ENCODE data around the gene ANKRD39.

DNA sequence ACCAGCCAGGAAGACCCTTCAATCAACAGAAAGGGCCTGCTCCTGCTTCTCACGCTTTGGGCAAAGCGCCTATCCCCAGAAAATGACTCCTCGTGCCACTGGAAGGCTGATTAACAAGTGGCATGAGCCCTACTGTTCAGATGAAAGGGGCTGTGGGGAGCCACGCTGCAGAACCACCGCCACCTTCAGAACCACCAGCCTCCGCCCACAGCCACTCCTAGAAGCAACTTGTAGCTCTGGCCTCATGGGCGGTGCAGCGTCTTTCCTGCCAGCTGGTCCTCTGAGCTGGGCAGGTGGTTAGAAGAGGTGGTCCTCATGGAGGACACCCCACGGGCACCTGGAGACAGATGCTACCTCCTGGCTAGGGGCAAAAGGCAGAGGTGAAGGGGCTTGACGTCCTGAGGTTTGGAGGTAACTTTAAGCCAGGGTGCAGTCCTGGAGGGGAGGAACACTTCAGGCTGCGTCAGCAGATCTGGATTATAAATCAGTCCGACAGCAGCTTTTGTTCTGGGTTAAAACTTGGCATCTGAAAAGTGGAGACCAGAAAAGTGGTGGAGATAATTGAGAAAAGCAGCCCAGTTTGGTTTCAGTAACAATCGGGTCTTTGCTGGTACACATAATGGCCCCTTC, 12.9 kb upstream of the ANKRD39 start:
- TF ChIP-seq, protein P1, sequence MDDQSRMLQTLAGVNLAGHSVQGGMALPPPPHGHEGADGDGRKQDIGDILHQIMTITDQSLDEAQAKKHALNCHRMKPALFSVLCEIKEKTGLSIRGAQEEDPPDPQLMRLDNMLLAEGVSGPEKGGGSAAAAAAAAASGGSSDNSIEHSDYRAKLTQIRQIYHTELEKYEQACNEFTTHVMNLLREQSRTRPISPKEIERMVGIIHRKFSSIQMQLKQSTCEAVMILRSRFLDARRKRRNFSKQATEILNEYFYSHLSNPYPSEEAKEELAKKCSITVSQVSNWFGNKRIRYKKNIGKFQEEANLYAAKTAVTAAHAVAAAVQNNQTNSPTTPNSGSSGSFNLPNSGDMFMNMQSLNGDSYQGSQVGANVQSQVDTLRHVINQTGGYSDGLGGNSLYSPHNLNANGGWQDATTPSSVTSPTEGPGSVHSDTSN (IDR thresholded peaks at IDR 0.05; ENCODE audit: insufficient replicate concordance, low read depth, low read length) = no peak
- TF ChIP-seq, protein P2, sequence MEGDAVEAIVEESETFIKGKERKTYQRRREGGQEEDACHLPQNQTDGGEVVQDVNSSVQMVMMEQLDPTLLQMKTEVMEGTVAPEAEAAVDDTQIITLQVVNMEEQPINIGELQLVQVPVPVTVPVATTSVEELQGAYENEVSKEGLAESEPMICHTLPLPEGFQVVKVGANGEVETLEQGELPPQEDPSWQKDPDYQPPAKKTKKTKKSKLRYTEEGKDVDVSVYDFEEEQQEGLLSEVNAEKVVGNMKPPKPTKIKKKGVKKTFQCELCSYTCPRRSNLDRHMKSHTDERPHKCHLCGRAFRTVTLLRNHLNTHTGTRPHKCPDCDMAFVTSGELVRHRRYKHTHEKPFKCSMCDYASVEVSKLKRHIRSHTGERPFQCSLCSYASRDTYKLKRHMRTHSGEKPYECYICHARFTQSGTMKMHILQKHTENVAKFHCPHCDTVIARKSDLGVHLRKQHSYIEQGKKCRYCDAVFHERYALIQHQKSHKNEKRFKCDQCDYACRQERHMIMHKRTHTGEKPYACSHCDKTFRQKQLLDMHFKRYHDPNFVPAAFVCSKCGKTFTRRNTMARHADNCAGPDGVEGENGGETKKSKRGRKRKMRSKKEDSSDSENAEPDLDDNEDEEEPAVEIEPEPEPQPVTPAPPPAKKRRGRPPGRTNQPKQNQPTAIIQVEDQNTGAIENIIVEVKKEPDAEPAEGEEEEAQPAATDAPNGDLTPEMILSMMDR (IDR thresholded peaks at IDR 0.05 in 2 of 3, conservative IDR thresholded peaks at IDR 0.05 in 1 of 3; ENCODE audit: control insufficient read depth in 2 of 3, extremely low read depth in 1 of 3, insufficient read depth in 1 of 3, low read depth in 3 of 3, low read length in 3 of 3) = no peak
- TF ChIP-seq POLR2AphosphoS2 (IDR thresholded peaks at IDR 0.05; ENCODE audit: low read depth, low read length) (no peak), MEF2A (IDR thresholded peaks at IDR 0.05; ENCODE audit: insufficient read depth, low read depth, low read length) (no peak), NFIC (IDR thresholded peaks at IDR 0.05; ENCODE audit: low read depth, low read length) (no peak), RAD21 (IDR thresholded peaks at IDR 0.05; ENCODE audit: insufficient read depth, low read depth, low read length) (no peak), MYC (IDR thresholded peaks at IDR 0.05; ENCODE audit: insufficient read depth, insufficient read length, insufficient replicate concordance, low read length, severe bottlenecking) (no peak), POLR2AphosphoS5 (IDR thresholded peaks at IDR 0.05; ENCODE audit: low read length) (peak; percentile 29; the same call in 1 of the 2 replicates), TCF3 (IDR thresholded peaks at IDR 0.05; ENCODE audit: borderline replicate concordance, insufficient read depth, low read depth, low read length) (no peak), ATF7 (IDR thresholded peaks at IDR 0.05; ENCODE audit: low read depth) (no peak), BMI1 (IDR thresholded peaks at IDR 0.05; ENCODE audit: borderline replicate concordance) (no peak), NBN (IDR thresholded peaks at IDR 0.05) (peak; percentile 8; the same call in 1 of the 2 replicates)
- TF ChIP-seq, protein P3, sequence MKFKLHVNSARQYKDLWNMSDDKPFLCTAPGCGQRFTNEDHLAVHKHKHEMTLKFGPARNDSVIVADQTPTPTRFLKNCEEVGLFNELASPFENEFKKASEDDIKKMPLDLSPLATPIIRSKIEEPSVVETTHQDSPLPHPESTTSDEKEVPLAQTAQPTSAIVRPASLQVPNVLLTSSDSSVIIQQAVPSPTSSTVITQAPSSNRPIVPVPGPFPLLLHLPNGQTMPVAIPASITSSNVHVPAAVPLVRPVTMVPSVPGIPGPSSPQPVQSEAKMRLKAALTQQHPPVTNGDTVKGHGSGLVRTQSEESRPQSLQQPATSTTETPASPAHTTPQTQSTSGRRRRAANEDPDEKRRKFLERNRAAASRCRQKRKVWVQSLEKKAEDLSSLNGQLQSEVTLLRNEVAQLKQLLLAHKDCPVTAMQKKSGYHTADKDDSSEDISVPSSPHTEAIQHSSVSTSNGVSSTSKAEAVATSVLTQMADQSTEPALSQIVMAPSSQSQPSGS (IDR thresholded peaks at IDR 0.05; ENCODE audit: low read length) = no peak

Measured in GM12878 (cell line).